Chondrocyte (in vitro differentiated cells): ENCODE data around the gene DYDC2. TPM values are rescaled to one million over a fixed set of nuclear protein-coding genes. Genes with fewer than 3 reads are reported as not detected.
A peak's percentile ranks its signal among the peaks of the same experiment; 100 is the strongest.

Experiments used
- DNase-seq: peaks from one replicate; pipeline ENCODE4 v3.0.0; 2021; ENCODE audit warnings: mixed read lengths, low spot score
- H3K27ac Mint-ChIP-seq: one replicate; pipeline ENCODE4 v1.8.0; 2021; ENCODE audit warnings: mild to moderate bottlenecking, moderate library complexity, mixed read lengths; ENCODE audit not compliant: unreplicated experiment
- H3K27me3 Mint-ChIP-seq: 2 replicates; pipeline ENCODE4 v1.8.0; 2021; ENCODE audit warnings: low read depth, mixed read lengths
- H3K36me3 Mint-ChIP-seq: 2 replicates; pipeline ENCODE4 v1.8.0; 2021; ENCODE audit warnings: low read depth, mixed read lengths
- H3K4me1 Mint-ChIP-seq: 2 replicates; pipeline ENCODE4 v1.8.0; 2021; ENCODE audit warnings: low read depth, mild to moderate bottlenecking, mixed read lengths
- H3K4me3 Mint-ChIP-seq: one replicate; pipeline ENCODE4 v1.8.0; 2021; ENCODE audit warnings: mild to moderate bottlenecking, moderate library complexity, mixed read lengths; ENCODE audit not compliant: unreplicated experiment
- H3K9me3 Mint-ChIP-seq: 2 replicates; pipeline ENCODE4 v1.8.0; 2021; ENCODE audit warnings: low read depth, mixed read lengths
- CTCF ChIP-seq: fragments of 200-600 bp; sonication (generic); IDR thresholded peaks from 2 replicates; pipeline ENCODE4 v1.5.0; 2021; ENCODE audit warnings: antibody characterized with exemption, mild to moderate bottlenecking, moderate library complexity
- long read RNA-seq: library from polyadenylated mRNA; stranded (forward); transcript quantifications from one replicate; pipeline ENCODE4 v2.0.0, GENCODE V29; 2021
- total RNA-seq: library from RNA; stranded (reverse); gene quantifications from 3 replicates; pipeline ENCODE4 v1.2.1, GENCODE V29; 2021

DYDC2 gene
- not detected in 3 replicates for total RNA-seq
- long read RNA-seq = 0 reads

GRCh38 chr10:80356563-80356988, at the start of gene DYDC2, which contains the start of gene DYDC1:
DYDC2 (plus strand) TSS chr10:80356781; CDS start chr10:80362444, 5,663 bp downstream.
DYDC1 (minus strand) TSS chr10:80356755; CDS start chr10:80352601, 4,154 bp downstream.
- Mint-ChIP-seq H3K9me3 (no peaks in the 10 kb centered on the region), H3K27ac (no peak within 1 kb of the TSS), H3K4me3 (peak within 1 kb of the TSS; percentile 76), H3K27me3 (peaks cover 26% of the 10 kb centered on the region), H3K36me3 (no peaks in the 10 kb centered on the region), H3K4me1 (peaks cover 8% of the 10 kb centered on the region)
- no peak for DNase-seq
- no peak for TF ChIP-seq CTCF

- no peak for DNase-seq
- no peak overlapping the region for H3K4me3 Mint-ChIP-seq
- H3K27ac Mint-ChIP-seq = no peak overlapping the region
- no peaks in the 10 kb centered on the region for H3K4me1 Mint-ChIP-seq
- no peaks in the 10 kb centered on the region for H3K27me3 Mint-ChIP-seq
- H3K36me3 Mint-ChIP-seq = no peaks in the 10 kb centered on the region
- TF ChIP-seq CTCF = no peak
- peaks cover 24% of the 10 kb centered on the region for H3K9me3 Mint-ChIP-seq
Measured at GRCh38 chr10:80313523-80313922, 43.1 kb upstream of the DYDC2 start.

GRCh38 chr10:80315391-80315790, 41.2 kb upstream of the DYDC2 start:
- Mint-ChIP-seq H3K9me3 (peaks cover 18% of the 10 kb centered on the region), H3K4me1 (no peaks in the 10 kb centered on the region), H3K36me3 (no peaks in the 10 kb centered on the region), H3K27me3 (peaks cover 2% of the 10 kb centered on the region), H3K4me3 (no peak overlapping the region), H3K27ac (no peak overlapping the region)
- no peak for DNase-seq
- no peak for TF ChIP-seq CTCF

- no peak for DNase-seq
- H3K4me3 Mint-ChIP-seq = no peak overlapping the region
- H3K9me3 Mint-ChIP-seq = peaks cover 5% of the 10 kb centered on the region
- H3K27me3 Mint-ChIP-seq = peaks cover 2% of the 10 kb centered on the region
- no peak overlapping the region for H3K27ac Mint-ChIP-seq
- no peaks in the 10 kb centered on the region for H3K36me3 Mint-ChIP-seq
- H3K4me1 Mint-ChIP-seq = no peaks in the 10 kb centered on the region
- TF ChIP-seq CTCF = no peak
Measured at GRCh38 chr10:80318742-80319141, 37.8 kb upstream of the DYDC2 start.

- Mint-ChIP-seq H3K9me3 (peaks cover 5% of the 10 kb centered on the region), H3K4me3 (no peak overlapping the region), H3K27me3 (peaks cover 2% of the 10 kb centered on the region), H3K4me1 (peaks cover 5% of the 10 kb centered on the region), H3K36me3 (no peaks in the 10 kb centered on the region), H3K27ac (no peak overlapping the region)
- TF ChIP-seq CTCF = no peak
- DNase-seq = no peak
Measured at GRCh38 chr10:80319318-80319717, 37.3 kb upstream of the DYDC2 start.
